ENCODE data around the gene FXR1.
"Not testable (repeated sequence)": the region's sequence is repeated elsewhere in the genome, so short reads cannot be mapped to it uniquely, and the experiment has no call there.

The FXR1 gene

DNA sequence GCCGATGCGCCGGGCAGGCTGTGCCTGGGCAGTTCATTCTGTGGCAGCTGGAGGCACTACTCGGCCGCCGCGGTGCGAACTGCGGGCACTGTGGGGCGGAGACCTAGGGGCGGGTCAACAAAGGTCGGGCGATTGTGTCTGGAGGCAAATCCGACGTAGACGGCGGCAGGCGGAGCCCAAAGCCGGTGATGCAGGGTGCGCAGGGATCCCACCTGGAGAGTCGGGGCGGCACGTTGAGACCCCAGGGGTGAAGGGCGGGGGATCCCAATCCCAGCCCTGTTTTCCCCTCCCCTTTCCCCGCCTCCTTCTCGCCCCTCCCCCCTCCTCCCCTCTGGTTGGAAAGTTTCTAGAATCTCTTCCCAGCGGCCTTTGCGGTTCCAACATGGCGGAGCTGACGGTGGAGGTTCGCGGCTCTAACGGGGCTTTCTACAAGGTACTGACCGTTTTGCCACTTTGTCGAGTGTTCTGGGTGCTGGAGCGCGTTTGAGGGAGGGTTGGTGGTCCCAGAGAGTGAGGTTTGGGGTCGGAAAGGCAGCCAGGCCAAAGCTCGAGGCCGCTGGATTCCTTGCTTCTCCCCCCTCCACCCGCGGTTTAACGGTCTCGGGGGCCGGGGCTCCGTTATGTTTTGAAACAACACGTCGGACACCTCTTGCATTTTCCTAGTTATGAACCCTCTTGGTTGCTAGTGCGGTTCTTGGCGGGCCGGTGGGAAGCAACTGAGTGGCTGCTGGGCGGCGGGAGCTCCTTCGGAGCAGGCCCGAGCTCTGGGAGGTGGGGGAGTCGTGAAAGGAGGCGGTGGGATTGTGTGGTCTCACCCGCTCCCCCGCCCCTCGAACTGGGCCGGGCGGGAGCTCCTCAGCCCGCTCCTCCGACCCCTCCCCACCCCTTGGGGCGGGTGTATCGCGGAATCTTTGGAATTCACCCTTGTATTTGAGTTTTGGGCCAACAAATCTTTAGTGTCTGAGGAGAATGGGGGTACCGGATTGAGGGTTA is at the start of gene FXR1:
FXR1 (plus strand) TSS at position 367 of the 993 bp plus-strand sequence; CDS start at position 383, 16 bp downstream.
- DNase-seq (ENCODE audit: low spot score), result peak; percentile 87

DNA sequence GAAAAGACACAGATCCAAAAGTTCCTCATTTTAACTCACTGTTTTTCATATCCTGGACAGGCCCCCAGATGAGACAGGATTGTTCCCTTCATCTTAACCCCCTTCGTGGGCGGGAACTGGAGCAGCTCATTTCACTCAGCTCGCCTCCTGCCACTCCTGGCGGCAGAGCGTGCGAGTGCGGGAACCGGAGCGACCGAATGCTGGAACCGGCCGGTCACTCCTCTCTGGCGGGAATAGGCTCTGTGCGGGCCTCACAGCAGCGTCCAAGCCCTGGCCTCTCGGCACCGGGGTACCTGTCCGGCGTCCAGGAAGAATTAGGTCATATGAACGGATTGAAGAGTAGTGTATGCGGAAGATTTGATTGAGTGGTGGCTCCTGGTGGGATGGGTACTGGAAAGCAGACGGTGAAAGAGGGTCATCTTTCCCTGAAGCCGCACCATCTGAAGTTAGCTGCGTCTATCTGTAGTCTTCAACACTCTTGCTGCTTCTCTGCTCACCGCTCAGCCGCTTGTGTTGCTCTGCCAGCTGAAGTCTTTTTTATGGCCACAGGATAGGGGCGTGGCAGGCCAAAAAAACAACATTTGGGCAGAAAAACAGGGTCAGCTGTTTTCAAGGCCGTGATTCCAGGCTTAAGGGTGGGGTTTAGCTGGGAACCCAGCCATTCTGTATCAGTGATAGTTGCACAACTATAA is 42.3 kb upstream of the FXR1 start:
- DNase-seq (ENCODE audit: low spot score), result peak; percentile 34

DNA sequence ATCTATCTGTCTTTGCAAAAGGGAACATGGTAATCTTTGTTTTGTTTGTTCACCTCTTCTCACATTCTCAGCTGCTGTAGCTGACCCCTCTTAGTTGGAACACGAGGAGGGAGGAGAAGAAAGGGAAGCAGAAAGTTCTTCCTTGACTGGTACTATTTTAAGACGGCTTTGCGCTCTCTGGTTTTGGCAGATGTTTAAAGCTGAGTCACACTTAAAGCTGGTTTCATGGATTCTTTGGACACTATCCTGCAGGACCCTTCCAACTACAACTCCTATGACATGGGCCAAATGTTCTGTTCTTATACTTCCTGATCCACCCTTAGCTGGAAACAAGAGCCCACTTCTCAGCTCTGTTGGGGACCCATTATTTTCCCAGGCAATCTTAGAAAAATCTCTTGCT is 40.6 kb upstream of the FXR1 start:
- no peak for DNase-seq (ENCODE audit: low spot score)

DNA sequence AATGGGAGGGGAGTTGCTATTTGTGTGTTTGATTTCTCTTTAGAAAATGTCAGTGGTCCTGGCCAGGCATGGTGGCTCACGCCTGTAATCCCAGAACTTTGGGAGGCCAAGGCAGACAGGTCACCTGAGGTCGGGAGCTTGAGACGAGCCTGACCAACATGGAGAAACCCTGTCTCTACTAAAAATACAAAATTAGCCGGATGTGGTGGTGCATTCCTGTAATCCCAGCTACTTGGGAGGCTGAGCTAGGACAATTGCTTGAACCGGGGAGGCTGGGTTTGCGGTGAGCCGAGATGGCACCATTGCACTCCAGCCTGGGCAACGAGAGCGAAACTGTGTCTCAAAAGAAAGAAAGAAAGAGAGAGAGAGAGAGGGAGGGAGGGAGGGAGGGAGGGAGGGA is 40.0 kb upstream of the FXR1 start:
- DNase-seq (ENCODE audit: low spot score), result not testable (repeated sequence)

DNA sequence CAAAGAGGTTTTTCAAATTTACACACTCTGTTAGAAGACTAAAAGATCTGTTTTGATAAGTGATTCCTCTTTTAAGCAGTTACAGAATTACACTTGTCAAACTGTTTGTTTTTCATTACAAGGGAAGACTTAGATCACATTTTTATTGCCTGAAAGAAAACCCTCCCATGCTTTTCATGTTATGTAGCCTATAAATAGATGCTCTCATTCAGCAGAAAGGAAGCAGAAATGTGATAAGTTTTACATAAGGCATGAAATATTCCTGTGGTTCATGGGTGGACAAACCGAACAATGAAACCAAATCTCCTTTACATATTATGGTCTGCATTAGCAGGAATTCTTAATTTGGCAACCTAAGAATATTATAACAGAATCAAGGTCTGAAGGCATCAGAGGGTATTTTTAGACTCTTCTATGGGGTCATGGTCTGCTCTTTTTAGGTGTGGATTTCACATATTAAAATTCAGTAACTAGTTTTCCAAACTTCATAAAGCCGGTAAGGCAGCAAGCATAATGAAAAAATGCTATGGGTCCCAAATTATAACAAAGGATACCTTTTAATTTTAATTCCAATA is 37.3 kb upstream of the FXR1 start:
- no peak for DNase-seq (ENCODE audit: low spot score)

DNA sequence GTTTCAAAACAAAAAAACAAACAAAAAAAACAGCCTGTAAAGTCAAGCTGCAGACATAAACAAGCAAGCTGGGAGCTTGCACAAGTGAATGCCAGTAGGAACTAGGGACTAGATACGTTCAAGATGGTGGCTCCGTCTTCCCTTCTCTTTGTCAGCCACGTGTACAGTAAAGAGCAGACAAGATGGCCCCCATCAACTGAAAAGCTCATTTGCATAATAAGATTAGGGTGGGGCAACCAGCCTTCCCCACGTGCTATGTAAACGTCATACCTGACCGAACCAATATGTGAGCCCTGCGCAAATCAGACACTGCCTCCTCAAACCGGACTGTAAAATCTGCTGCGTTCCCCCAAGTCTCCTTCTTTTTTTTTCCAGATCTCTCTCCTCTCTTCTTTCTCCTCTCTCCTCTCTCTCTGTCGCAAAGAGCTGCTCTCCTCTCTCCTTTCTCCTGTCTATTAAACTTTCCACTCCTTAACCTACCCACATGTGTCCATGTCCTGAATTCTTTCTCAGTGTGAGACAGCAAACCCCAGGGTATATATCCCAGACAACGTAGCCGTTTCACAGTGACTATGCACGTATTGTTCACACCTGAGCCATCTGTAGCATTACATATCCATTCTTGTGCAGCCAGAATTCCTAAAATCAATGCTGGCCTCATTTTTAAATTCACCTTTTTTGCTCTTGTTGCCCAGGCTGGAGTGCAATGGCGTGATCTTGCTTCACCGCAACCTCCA is 31.2 kb upstream of the FXR1 start:
- DNase-seq (ENCODE audit: low spot score), result no peak

DNA sequence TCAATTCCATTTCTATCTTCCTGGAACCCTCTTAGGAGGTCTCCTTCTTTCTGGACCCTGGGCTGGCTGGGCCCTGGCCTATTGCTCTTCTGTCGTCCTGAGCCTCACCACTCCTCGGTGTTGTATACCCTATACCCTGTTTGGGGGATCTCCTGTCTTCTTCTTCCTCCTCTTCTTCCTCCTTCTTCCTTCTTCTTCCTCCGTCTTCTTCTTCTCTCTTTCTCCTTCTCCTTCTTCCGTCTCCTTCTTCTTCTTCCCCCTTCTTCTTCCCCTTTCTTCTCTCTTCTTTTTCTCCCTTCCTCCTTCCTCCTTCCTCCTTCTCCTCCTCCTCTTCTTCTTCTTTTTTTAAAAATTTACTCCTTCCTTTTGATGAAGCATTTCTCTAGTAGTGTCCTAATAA is 30.4 kb upstream of the FXR1 start:
- no peak for DNase-seq (ENCODE audit: low spot score)

DNA sequence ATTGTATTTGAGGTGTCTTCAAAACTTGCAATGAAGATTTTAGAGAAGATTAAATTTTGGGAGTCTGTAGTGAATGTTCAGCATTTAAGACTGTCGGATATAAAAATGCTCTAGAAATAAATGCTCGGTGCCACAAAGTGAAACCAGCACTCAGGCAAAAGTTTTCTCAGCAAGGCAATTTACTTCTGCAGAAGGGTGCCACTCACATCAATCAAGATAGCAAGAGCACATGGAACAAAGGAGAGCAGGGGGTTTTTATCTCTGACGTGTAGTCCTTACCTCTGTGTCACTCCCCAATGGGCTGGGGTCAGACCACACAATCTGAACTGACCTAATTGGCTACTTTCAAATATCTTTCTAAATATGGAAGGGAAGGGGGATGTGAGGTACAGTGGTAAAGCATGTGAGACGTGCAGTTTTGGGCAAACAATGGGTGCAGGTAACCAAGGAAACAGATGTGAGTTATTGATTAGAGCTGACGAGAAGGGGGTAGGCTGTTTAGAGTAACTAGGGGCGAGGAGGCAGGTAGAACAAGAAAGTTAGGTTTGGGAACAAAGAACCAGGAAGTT is 23.4 kb upstream of the FXR1 start:
- DNase-seq (ENCODE audit: low spot score), result no peak

DNA sequence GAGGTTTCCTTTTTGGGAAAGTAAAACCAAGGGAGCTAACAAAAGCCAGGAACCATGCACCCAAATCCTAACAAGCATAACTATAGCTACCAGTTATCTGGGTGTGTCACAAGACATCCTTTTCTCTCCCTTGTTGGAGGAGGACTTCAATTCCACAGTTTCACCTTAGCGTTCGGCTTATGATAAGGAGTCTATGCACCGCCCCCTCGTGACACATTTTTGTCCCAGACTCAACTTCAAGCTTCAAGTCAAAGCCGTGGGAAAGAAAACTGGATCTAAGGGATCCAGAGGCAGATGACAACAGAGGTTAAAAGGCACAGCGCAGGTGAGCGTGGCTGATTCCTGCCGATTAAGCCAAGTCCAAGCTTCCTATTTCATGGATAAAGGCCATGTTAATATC is 13.9 kb upstream of the FXR1 start:
- no peak for DNase-seq (ENCODE audit: low spot score)

DNA sequence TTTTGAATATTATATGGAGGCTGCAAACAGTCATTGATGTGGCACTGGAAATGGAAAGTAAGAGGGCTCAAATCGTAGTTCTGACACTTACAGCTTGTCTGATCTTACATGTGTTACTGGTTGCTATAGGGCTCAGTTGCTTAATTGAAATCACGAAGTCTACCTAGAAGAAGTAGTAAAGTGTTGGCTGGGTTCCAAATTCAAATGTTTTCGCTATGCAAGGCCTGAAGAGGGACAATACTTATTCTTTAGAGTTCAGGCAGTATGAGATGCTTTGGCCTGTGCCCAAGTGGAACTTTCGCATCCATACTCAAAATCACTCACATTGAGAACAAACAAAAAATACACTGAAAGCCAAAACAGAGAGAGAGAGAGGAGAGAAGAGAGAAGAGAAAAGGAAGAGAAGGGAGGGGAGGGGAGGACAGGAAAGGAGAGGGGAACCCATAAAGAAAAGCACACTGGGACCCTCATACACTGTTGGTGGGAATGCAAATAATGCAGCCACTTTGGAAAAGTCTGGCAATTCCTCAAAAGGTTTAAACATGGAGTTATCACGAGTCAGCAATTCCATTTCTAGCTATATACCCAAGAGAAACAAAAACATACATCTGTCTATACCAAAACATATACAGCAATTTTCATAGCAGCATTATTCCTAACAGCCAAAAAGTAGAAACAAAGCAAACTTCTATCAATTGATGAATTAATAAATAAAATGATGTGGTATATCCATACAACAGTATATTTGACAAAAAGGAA is 2.9 kb upstream of the FXR1 start:
- no peak for DNase-seq (ENCODE audit: low spot score)

DNA sequence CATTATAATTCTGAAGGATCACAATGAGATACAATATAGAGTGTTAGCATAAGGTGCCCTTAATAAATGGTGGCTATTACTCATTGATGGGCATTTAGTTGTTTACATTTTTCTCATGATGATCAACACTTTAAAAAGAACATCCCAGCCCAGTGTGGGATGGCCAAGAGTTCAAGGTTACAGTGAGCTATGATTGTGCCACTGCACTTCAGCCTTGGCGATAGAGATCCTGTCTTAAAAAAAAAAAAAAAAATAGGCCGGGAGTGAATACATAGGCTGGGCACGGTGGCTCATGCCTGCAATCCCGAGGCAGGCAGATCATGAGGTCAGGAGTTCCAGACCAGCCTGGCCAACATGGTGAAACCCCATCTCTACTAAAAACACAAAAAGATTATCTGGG is 1.6 kb upstream of the FXR1 start:
- no peak for DNase-seq (ENCODE audit: low spot score)

DNA sequence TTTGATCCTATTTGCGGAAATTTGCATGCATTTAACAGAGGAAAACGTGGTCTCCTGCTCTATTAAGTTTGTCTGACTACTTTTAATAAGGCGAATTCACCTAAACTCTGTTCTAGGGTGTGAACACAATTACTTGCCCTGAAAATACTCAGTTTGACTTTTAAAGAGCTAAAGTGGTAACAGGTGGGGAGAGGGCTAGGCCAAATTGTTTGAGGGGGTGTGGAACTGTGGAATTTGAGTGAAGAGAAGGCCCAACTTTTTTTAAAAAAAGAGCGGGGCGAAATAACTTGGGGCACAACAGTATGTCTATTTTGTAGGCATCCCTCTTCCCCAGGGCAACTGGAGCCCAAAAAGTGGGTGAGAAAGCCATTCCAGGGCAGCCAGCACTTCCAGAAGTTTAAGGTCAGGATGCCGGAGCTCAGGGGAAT is 580 bp upstream of the FXR1 start:
- no peak for DNase-seq (ENCODE audit: low spot score)

DNA sequence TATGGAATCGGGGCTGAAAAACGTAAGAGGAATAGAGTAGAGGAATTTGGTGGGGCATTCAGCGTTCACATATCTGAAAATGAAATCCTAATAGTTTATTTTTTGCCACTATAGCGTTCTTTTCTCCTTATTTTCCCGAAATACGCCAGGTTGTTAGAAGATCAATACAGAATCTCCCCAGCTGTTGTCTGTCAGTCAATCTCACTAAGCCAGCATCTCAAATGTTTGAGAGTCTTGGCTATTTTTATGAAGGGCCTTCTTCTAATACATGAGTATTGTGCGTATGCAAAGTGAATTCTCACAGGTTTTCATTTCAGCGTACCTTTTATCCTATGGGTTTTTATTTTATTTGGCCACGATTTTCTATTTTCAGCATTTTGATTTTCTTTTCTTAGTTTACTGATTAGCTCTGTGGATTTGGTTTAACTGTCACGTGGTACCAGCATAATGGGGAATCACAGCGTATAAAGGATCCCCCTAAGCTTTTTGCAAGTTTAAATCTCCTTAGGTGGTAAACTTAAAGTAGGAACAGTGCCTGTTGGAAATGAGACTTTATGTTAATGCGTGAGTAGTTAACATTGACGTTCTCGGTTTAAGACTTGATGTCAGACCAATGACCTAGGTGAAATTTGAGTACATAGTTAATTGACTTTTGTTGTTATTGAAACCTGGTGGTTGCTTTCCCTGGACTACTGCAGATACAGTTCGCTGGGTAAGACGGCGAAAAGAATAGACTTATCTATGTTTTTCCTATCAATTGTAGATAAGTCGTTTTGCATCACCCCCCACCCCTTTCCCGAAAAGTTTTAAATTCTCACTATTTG is 1.3 kb downstream of the FXR1 start:
- DNase-seq (ENCODE audit: low spot score), result no peak

DNA sequence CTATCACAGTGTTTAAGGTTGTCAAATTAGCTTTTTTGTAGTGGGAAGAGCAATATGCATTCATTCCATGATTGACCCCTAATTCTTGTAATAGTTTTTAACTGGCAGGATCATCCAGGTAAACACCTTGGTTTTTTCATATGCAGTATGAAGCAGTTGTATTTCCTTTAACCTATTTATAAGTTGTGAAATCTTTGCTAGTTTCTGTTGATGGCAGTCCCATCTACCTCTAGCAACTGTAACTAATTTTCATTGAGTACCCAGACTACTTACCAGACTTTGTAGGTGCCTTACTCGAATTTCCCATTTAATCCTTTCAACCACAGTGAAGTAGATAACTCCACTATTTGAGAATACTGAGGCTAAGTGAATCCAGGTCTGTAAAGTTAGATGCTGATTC is 6.1 kb downstream of the FXR1 start:
- no peak for DNase-seq (ENCODE audit: low spot score)

DNA sequence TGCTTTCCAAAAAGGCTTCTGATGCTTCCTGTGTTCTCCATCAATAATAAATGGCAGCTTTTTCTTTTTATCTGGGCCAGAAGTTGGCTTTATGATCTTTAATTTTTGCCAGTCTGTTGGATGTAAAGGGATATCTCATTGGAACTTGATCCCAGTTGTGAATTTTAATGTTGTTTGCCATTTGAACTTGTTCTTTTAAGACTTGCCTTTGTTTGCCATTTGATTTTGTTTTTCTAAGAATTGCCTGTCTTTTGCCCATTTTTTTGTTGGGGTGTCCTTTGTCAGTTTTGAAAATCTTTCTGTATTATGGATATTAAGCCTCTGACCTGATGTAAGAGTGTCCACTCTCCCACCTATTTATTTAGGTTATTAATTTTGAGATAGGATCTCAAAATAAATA is 9.8 kb downstream of the FXR1 start:
- DNase-seq (ENCODE audit: low spot score), result no peak

DNA sequence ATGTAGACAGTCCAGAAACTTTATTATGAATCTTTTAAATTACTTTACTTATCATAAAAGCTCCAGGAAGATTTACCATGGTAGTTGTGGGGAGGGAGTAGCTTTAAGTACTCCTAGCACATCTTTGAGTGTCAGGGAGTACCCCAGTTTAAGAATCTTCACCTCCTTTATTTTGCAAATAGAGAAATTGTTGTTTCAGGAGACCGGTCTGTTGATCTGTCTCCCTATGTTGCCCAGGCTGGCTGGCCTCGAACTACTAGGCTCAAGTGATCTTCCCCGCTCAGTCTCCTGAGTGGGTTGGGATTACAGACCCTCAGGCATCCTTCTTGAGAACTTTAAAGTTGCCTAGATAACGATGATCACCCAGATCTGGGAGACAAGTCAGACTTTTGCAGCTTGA is 11.1 kb downstream of the FXR1 start:
- DNase-seq (ENCODE audit: low spot score), result no peak

DNA sequence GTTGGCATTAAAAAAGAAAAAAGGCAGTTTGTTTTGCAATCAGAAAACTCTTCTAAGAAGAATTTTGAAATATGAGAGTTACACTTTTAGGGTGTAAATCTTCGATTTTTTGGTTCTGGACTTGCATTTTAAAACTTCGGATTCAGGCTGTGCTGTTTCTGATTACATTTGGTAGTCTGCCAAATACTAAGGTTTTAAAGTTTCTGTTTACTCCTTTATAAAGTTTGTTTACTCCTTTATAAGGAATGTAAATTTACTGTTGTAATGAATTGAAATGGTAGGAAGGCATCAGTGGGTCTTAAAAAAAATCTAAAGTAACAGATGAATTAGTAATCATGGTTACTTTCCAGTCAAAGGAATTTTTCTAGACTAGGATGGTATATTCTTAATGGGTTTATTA is 14.1 kb downstream of the FXR1 start:
- DNase-seq (ENCODE audit: low spot score), result no peak

DNA sequence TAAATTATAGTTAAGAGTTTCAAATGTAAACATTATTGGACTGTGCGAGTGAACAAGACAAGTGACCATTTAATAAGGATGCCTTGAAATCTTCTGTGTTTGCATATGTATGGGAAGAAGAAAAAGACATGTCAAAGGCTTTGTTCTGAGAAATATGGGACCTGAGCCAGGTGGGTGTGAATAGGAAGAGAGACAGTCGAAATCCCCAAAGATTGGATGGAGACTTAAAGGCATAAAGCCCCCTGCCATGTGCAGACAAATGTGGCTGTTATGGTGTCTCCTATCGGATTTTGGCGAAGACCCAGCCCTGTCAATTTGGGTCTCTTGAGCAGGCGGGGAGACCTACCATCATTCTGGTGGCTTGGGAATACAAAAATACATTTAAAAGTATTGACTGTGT is 16.9 kb downstream of the FXR1 start:
- no peak for DNase-seq (ENCODE audit: low spot score)

DNA sequence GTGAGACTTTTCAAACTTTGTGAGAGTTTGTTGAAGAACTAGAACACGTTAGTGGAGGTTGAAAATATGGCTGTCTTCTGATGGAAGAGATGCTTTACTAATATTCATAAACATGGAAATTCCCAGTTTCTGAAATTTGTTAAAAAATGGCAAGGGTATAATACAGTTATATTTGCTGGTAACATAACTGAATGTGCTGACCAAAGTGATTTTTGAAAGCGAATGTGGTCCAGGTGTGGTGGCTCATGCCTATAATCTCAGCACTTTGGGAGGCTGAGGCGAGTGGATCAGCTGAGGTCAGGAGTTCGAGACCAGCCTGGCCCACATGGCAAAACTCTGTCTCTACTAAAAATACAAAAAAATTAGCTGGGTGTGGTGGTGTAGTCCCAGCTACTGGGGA is 18.1 kb downstream of the FXR1 start:
- no peak for DNase-seq (ENCODE audit: low spot score)

DNA sequence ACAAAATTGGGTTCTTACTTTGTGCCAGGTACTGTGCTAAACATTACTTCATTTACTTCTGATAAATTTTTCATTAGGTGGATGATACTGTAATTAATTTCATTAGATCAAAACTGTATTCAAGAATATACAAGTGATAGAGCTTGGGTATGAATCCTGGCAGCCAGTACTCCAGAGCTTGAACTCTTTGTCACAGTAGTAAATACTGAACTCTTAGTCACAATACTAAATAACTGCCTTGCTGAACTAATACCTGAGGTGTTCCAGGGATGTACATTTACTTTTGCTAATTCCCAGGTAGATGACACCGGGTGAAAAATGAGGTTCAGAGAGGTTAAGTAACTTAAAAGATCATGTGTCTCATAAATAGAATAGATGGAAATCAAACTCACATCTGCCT is 20.3 kb downstream of the FXR1 start:
- no peak for DNase-seq (ENCODE audit: low spot score)
